NCI-H2196 (cell line): ENCODE results near the gene CAPN1.
"Not testable (repeated sequence)": the region's sequence is repeated elsewhere in the genome, so short reads cannot be mapped to it uniquely, and the experiment has no call there.

ENCODE experiments used
- DNase-seq: peaks from one replicate; lab custom pipeline; 2025; ENCODE audit not compliant: unreplicated experiment; lab: John Stamatoyannopoulos, UW

CAPN1 gene

GRCh38 chr11:65216830-65217229, 35.1 kb downstream of the CAPN1 start:
- no peak for DNase-seq

DNA sequence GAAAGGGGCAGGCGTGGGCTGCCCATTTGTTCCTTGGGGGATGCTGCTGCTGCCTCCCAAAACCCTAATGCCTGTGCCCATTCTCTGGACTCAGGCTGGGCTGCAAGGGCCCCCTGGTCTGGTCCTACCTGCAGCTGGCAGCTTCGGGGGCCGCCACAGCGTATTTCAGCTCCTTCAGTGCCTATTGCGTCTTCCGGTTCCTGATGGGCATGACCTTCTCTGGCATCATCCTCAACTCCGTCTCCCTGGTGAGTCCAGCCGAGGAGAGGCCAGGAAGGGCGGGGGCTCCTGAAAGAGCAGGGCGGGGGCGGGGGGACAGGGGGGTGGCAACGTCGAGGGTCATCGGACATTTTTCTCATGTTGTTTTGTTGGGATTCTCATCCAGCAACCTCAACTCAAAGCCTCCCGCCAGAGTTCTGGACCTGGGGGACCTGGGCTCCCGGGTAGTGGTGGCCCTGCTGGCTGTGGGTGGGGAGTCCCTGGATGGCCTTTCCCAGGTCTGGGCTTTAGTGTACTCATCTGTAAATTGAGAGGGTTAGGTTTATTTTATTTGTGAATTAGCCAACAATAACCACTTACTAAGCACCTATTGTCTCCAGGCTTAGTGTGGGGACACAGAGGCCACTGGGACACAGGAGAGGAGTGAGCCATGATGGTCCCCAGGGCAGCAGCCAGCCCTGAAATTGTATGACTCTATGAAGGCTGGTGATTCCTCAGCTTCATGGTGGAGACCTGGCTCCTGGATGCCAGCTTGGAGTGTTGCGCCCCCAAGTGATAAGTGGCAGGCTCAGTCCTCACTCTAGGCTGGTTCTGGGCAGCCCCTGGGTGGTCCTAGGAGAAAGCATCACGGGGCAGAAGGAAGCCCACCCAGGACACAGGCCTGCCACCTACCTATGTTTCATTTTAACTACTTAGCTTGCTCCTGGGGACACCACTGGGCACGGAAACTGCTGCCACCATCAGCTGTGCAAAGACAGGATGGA, 36.0 kb downstream of the CAPN1 start:
- no peak for DNase-seq

GRCh38 chr11:65218446-65218845, 36.7 kb downstream of the CAPN1 start:
- DNase-seq = no peak

- DNase-seq = no peak
These were observed 38.1 kb downstream of the CAPN1 start for GRCh38 chr11:65219930-65220213.

- no peak for DNase-seq
These were observed 39.3 kb downstream of the CAPN1 start for GRCh38 chr11:65221026-65221425.

DNA sequence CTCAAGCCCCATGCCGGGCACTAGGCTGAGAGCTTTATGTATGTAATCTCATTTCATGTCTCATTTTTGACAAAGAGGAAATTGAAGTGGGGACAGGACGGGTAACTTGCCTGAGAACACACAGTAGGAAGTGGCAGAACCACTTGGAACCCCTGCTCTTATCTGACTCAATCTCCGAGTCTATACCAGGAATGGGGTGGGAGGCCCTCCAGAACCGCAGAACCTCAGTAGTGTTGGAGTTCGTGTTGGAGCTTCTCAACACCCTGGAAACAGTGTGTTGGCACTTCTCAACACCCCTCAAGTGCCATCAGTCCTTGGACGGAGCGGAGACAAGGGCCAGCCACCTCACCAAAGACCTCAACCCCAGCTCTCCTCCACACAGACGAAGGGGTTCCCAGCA, 41.3 kb downstream of the CAPN1 start:
- no peak for DNase-seq

DNA sequence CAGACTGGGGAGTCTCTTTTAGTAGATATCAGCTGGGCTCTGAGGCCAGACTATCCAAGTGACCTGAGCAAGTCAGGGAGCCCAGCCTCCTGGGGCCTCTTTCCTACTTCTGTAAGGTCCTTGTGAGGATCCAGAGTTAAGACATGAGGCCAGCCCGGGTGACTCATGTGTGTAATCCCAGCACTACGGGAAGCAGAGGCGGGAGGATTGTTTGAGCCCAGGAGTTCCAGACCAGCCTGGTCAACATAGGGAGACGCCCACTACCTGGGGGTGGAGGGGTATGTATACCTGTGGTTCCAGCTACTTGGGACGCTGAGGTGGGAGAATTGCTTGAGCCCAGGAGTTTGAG, 43.2 kb downstream of the CAPN1 start:
- no peak for DNase-seq

DNA sequence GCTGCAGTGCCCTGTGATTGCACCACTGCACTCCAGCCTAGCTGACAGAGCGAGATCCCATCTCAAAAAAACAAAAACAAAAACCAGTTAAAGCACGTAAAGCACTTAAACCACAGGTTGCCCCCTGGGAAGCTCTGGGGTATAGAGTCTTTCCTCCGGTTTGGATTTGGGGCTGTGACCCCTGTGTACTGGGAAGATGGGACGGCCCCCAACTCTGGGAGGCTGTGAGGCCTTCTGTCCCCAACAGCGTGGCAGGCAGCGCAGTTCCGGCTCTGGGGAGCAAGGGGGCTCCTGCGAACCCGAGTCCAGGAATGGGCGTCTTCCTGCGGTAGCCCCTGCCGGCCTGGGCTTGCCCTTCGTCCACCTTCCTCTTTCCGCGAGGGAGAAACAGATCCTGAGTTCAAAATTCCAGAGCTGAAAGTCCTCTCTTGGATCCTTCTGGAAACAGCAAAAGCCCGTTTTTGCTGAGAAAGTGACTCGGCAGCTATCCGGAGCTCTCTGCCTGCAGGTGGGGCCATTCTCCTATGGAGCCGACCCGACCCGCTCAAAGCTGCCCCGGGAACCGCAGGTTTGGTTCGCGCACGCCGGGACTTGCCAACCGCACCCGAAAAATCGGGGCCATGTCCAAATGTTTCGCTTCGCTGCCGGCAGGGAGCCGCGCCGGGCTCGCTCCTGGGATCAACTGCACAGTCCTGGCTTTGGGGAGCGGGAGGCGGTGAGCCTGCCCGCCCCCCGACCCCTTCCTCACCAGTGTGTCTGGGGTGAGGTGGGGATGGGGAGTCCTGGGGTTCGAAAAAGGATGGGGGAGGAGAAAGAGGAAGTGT, 43.8 kb downstream of the CAPN1 start:
- DNase-seq = no peak

DNA sequence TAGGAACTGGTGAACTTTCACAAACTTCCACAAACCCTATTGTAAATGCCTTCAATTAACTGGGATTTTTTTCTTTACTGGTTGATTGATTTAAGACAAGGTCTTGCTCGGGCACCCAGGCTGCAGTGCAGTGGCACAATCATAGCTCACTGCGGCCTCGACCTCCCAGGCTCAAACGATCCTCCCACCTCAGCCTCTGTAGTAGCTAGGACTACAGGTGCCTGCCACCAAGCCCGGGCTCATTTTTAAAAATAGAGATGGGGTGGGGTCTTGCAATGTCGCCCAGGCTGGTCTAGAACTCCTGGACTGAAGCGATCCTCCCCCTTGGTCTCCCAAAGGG, 44.3 kb downstream of the CAPN1 start:
- DNase-seq = no peak

DNA sequence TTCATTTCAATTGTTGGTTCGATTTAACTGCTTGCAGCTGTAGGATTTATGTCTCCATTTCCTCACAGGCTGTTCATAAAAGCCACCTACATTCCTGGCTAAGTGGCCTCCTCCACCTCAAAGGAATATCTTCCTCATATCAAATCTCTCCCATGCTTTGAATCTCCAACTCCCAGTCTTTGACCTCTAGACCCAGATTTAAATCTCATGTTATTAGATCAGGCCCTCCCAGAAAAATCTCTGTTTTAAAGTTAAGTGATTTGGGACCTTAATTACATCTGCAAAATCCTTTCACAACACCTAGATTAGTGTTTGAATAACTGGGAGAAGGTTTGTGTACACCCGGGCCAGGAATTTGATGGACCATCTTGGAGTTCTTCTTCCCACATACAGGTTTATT, 46.2 kb downstream of the CAPN1 start:
- DNase-seq = no peak

DNA sequence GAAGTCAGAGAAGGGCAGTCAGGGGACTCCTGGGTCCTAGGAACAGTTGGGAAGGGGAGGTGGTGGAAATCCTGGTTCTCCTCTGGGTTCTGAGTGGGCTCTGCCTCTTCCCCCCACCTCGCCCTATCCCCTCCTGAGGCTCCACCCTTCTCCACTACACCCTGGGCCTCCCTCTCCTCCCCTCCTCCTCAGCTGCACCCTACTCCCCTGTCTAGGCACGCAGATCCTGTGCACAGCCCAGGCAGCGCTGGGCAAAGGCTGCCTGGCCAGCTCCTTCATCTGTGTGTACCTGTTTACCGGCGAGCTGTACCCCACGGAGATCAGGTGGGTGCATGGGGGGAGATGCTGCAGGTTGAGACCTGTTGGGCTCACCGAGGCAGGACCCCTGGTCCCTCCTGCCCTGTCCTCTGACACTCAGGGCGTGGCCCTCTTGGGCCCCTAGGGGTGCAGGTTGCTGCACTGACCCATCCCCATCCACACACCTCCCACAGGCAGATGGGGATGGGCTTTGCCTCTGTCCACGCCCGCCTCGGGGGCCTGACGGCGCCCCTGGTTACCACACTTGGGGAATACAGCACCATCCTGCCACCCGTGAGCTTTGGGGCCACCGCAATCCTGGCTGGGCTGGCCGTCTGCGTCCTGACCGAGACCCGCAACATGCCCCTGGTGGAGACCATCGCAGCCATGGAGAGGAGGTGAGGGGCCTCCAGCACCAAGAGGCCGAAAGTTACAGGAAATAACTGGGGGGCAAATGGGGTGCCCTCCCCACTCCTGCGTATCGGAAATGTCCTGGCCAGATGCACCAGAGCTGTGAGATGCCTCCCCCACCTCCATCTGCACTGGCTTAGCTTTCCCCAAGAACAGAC, 54.7 kb downstream of the CAPN1 start:
- no peak for DNase-seq

DNA sequence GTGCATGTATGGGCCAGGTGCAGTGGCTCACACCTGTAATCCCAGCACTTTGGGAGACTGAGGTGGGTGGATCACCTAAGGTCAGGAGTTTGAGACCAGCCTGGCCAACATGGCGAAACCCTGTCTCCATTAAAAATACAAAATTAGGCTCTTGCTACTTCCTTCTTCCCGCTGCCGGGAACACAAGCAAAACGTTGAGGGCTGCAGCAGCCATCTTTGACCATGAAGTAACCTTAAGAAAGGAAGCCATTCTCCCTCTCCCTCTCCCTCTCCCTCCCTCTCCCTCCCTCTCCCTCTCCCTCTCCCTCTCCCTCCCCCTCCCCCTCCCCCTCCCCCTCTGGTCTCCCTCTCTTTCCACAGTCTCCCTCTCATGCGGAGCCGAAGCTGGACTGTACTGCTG, 56.6 kb downstream of the CAPN1 start:
- DNase-seq = not testable (repeated sequence)

- DNase-seq = no peak
These were observed 59.4 kb downstream of the CAPN1 start for GRCh38 chr11:65241134-65241533.

GRCh38 chr11:65241692-65242091, 60.0 kb downstream of the CAPN1 start:
- DNase-seq = no peak

DNA sequence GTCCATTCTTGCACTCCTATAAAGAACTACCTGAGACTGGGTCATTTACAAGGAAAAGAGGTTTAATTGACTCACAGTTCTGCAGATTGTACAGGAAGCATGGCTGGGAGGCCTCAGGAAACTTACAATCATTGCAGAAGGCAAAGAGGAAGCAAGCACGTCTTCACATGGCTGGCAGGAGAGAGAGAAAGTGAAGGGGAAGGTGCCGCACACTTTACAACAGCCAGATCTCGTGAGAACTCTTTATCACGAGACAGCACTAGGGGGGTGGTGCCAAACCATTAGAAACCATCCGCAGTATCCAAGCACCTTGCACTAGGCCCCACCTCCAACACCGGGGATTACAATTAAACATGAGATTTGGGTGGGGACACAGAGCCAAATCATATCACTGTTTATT, 60.7 kb downstream of the CAPN1 start:
- no peak for DNase-seq

DNA sequence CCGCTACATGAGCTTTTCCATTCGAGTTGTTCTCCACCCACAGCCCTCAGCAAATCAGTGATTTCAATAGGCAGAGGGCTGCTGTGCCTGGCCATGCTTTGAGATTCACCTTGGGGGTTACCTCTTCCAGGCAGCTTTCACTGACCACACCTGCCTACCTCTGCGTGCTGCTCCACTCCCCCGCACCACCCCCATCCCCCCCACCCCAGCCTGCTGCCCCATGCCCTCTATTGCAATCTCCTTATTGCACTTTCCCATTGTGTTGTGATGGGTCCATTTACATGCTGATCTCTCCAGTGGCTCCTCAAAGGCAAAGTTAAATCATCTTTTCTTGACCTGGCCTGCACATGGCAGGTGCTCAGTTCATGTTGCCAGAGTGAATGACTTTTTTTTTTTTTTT, 62.1 kb downstream of the CAPN1 start:
- no peak for DNase-seq

DNA sequence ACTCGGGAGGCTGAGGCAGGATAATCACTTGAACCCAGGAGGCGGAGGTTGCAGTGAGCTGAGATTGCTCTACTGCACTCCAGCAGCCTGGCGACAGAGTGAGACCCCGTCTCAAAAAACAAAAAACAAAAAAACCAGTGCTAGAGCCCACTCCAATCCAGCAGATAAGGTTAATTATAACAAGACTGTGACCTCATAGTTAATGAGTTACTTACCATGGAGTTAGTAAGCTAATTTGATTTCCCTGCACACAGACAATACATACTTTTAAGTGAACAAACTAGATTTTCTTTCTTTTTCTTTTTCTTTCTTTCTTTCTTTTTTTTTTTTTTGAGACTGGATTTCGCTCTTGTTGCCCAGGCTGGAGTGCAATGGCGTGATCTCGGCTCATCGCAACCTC, 63.3 kb downstream of the CAPN1 start:
- not testable (repeated sequence) for DNase-seq

GRCh38 chr11:65246506-65246905, 64.8 kb downstream of the CAPN1 start:
- no peak for DNase-seq

GRCh38 chr11:65248184-65248710, 66.5 kb downstream of the CAPN1 start:
- DNase-seq = not testable (repeated sequence)

- no peak for DNase-seq
These were observed 69.7 kb downstream of the CAPN1 start for GRCh38 chr11:65251476-65251875.

GRCh38 chr11:65254724-65255123, 73.0 kb downstream of the CAPN1 start:
- no peak for DNase-seq
